HG03442 (cell line): Measurements from ENCODE around the gene IRGQ.
"Not testable (repeated sequence)": the region's sequence is repeated elsewhere in the genome, so short reads cannot be mapped to it uniquely, and the experiment has no call there.

Source experiments
- ATAC-seq: cut with Tn5 transposase; IDR thresholded peaks from one replicate; pipeline ENCODE4 v1.9.1; 2021; ENCODE audit warnings: mild to moderate bottlenecking, moderate library complexity; ENCODE audit not compliant: unreplicated experiment

The IRGQ gene

DNA sequence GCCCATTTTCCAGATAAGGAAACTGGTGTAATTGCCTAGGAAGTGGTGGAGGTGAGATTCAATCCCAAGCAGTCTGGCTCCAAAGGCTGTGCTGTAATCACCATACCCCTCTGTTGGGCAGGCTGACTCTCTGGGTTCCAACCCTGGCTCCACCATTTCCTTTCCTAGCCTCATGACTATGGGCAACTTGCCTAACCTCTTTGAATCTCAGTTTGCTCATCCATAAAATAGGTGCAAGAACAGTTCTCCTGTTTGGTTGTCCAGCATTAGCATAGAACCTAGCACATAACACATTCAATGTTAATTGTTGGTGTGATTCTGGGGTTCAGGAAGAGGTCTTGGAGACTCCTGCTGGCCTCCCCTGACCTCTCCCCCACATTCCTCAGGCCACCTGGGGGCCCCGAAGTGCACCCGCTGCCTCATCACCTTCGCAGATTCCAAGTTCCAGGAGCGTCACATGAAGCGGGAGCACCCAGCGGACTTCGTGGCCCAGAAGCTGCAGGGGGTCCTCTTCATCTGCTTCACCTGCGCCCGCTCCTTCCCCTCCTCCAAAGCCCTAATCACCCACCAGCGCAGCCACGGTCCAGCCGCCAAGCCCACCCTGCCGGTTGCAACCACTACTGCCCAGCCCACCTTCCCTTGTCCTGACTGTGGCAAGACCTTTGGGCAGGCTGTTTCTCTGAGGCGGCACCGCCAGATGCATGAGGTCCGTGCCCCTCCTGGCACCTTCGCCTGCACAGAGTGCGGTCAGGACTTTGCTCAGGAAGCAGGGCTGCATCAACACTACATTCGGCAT is 2.7 kb upstream of the IRGQ start:
- no peak for ATAC-seq

DNA sequence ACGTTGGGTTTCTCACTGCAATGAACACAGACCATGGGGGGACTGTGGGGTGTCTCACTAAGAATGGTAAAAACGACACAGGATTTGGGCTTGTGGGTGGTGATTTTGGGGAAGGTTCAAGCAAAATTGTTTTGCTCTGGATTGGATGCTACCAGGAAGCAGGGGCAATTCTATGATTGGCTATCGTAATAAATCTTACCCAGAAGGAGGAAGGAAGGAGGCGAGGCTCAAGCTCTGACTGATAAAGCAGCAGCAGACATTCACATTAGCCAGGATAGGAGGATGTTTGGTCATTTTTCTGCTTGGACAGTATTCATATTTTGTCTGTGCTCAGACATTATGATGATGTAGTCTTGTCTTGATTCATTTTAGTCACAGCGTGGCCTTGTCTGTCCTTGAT is 1.9 kb upstream of the IRGQ start:
- no peak for ATAC-seq

- no peak for ATAC-seq
Measured at GRCh38 chr19:43596842-43597461, 1.0 kb upstream of the IRGQ start.

GRCh38 chr19:43595605-43595998 is 332 bp downstream of the IRGQ start:
- peak; percentile 3 for ATAC-seq

- no peak for ATAC-seq
Measured at GRCh38 chr19:43594710-43595604, 977 bp downstream of the IRGQ start.

- no peak for ATAC-seq
Measured at GRCh38 chr19:43594081-43594697, 1.7 kb downstream of the IRGQ start.

GRCh38 chr19:43592800-43593350 is 3.1 kb downstream of the IRGQ start:
- no peak for ATAC-seq

DNA sequence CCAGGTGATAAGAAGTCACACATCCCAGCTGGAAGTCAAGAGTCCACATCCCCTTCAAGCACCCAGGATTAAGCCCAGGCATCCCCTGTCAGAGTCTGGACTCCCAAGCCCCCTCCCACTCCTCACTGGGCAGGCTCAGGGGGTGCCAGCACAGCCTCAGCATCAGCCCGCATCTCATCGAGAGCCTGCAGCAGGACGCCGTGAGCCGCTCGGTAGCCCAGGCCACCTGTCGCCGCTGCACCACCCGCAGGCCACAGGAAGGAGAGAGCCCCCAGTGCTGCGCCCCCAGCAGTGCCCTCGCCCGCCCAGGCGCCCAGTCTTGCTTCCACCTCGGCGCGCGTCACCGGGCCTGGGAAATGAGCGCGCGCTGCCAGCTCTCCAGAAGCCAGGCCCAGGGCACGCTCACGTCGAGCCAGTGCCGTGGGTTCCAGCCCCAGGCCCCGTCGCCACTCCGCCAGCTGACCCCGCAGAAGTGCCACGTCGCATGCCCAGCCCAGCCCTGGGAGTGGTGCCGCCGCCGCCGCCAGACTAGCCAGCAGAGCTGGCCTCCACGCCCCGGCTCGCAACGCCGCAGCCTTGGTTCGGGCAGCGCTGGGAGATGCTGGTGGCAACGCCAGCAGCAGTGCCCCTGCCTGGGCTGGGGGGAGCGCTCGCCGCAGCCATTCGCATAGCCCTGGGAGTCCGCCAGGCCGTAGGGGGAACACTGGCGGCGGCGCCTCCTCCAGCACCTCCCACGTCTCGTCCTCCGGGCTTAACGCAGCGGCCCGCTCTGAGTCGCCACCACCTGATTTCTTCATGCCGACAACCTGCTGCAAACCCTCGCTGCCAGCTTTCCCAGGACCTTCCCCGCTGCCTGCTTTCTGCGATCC is 3.8 kb downstream of the IRGQ start:
- ATAC-seq: no peak

- no peak for ATAC-seq
Measured at GRCh38 chr19:43589678-43590077, 6.3 kb downstream of the IRGQ start.

GRCh38 chr19:43589277-43589676 is 6.7 kb downstream of the IRGQ start:
- ATAC-seq: no peak

- not testable (repeated sequence) for ATAC-seq
Measured at GRCh38 chr19:43587029-43587428, 8.9 kb downstream of the IRGQ start.

- ATAC-seq: no peak
Measured at GRCh38 chr19:43586346-43586745, 9.6 kb downstream of the IRGQ start.

- ATAC-seq: no peak
Measured at GRCh38 chr19:43584484-43584883, 11.4 kb downstream of the IRGQ start.

DNA sequence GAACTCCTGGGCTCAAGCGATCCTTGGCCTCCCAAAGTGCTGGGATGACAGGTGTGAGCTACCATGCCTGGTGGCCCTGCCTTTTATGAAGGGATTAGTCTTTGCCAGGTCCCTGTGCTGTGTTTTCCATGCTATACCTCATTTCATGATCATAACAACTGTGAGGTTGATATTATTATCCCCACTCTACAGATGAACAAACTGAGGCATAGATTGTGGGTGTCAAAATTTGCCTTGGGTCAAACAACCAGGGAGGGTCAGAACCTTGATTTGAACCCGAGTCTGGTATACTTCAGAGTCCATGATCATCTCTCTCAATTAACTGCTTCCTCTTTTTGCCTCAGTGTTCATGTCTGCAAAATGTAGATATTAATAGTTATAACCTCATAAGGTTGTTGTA is 13.4 kb downstream of the IRGQ start:
- no peak for ATAC-seq

DNA sequence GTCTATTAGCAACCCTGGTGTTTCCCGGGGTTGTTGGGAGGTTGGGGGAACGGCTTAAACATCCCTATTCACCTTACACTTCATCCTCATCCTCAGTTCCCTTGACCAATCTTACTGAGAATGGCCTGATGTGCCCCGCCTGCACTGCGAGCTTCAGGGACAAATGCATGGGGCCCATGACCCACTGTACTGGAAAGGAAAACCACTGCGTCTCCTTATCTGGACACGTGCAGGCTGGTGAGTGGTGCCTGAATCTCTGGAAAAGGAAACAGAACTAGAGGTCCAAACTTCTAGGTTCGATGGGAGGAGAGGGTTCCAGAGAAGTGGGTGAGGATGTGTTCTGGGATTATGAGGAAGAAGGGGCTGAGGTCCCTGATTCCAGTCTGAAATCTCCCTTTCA is 14.5 kb downstream of the IRGQ start:
- ATAC-seq: no peak

DNA sequence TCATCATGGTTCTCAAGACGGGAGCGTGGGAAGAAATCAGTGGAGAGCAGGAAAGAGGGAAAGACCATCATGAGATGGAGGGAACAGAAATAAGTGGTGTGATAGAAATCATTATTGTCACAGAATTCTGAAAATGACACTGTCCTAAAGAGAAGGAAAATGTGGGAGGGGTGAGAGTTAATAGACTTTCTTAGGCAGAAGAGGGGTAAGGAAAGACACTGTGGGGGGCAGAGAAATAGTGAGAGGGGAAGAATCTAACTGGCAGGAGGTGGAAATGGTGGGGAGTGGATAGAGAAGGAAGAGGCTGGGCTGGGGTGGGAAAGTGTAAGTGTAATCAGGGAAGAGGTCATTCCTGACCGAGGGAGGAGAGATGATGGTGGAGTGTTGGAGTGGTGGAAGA is 17.1 kb downstream of the IRGQ start:
- no peak for ATAC-seq

DNA sequence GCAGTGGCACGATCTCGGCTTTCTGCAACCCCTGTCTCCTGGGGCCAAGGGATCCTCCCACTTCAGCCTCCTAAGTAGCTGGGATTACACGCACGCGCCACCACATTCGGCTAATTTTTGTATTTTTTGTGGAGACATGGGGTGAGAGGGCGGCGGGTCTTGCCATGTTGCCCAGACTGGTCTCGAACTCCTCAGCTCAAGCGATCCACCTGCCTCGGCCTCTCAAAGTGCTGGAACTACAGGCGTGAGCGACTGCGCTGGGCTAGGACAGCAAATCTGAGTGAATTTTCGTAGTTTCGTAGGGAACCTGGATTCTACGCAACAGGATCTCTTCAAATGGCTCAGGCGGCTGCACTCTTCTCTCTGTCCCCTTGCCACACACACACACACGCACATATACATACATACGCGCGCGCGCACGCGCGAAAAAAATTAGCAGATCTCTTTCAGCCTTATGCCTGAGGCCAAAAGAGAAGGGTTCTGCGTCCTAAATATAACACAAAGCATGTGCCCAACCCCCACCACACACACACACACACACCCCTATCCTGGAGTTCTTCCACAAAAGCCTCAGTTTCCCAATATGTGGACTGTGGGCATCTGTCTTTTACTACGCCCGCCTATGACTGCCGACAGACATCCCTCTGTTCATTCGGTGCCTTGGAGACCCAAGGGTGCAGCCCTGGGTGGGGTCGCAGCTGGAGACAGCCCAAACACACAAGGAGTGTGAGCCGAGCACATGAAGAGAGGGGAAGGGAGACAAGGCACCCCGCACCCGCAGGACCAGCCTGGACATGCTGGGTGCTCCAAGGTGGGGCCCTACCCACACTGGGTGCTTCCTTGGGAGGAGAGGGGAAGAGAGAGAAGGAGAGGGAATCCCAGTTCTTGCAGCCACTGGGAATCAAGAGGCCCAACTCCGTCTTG is 19.7 kb downstream of the IRGQ start:
- no peak for ATAC-seq

DNA sequence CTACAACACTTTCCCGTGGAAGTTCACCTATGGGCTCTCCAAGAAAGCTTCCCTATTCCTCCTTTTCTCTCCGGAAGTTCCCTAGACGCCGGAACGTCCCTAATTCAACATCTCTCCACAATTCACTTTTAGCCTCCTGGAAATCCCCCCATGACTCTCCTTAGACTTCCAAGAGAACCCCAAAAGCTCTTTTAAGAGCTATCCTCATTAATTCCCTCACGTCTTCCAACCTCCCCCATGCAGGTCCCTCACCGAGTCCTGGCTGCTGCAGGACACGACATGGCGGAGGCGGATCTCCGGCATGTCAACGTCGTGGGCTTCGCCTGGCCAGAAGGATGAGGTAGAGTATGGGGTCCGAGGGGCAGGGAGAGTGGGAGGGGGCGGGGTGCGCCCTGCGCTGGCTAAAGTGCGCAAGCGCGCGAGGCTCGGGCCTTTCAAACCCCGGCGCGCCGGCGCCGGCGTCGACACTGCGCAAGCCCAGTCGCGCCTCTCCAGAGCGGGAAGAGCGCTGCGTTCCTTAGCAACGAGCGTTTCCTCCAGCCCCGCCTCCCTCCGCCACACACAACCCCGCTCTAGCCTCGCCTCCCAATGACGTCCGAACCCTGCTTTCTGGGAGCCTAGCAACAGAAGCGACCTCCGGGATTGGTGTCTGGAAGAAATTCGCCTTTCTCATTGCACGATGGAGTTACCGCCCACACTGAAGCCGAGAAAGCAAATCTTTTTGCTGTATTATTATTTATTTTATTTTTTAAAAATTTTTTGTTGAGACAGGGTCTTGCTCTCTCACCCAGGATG is 20.6 kb downstream of the IRGQ start, which contains the start of the genes PINLYP and XRCC1:
PINLYP (plus strand) TSS at position 646 of the 795 bp plus-strand sequence. CDS start 1,391 bp downstream, outside the sequence.
XRCC1 (minus strand) TSS at position 372 of the 795 bp plus-strand sequence; CDS start at position 303, 69 bp downstream.
- ATAC-seq: peak; percentile 95
